ENCODE results near the gene MESD. TPM values are rescaled to one million over a fixed set of nuclear protein-coding genes. Genes with fewer than 3 reads are reported as not detected.
A peak's percentile ranks its signal among the peaks of the same experiment; 100 is the strongest.

MESD gene
- total RNA-seq, 1 experiment from 2014 or later: 21.2 TPM

DNA sequence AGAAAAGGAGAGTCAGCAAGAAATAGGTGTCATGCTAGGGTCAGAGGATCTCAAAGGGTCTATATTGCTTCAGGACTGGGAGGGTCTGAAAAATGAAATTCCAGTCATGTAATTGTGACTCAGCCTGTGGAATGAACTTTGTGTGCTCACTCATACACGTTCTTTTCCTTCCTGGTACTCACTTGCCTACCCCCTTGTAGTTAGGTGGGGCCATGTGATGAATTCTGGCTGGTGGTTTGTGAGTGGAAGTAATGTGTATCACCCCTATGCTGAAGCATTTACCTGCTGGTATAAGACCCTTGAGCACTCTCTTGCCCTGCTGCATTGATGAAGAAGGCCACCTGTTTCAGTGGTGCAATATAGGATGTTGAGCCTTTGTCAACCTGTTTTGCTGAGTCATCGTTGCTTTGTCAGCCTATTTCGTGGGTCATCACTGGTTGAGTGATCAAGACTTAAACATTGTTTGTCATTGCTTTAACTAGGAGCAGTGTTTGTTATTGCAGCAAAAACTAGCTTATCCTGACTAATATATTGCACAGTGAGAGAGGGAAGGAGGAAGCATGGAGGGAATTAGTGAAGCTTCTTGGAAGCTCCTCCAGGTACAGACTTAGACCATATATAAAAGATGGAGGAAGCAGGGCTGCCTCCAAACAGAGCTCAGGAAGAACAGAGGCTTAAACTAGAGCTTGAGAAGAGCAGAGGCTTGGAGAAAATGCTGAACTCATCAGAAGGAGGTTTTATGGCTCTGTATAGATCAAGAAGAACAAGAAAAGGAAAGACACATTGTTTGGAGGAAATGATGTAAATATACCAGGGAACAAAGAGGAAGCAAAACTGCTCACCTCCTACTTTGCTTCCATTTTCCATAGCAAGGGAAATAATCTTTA, 40.0 kb upstream of the MESD start:
- Histone ChIP-seq H3K4me3 (ENCODE audit: low read length) (no peak overlapping the region), H3K79me2 (ENCODE audit: low read length) (no peaks in the 10 kb centered on the region), H3K9ac (ENCODE audit: low read length) (no peak overlapping the region), H3K27me3 (ENCODE audit: low read length) (no peaks in the 10 kb centered on the region), H4K20me1 (ENCODE audit: low read length) (no peaks in the 10 kb centered on the region), H3K4me2 (ENCODE audit: low read length) (no peak overlapping the region), H3K9me3 (ENCODE audit: low read length) (peaks cover 5% of the 10 kb centered on the region; the same call in 1 of the 2 replicates), H3K9me2 (replicated peaks; ENCODE audit: low read length) (no peaks in the 10 kb centered on the region), H2AFZ (ENCODE audit: low read length) (no peak overlapping the region), H3K4me1 (ENCODE audit: insufficient read depth, low read length) (peaks cover 8% of the 10 kb centered on the region; the same call in 1 of the 2 replicates), H3F3A (ENCODE audit: low read length, unreplicated experiment) (no peaks in the 10 kb centered on the region), H3K27ac (ENCODE audit: low read length) (0 out of 2 replicates have a peak overlapping the region, but pooled peaks have one; percentile 4), H3K36me3 (ENCODE audit: low read depth, low read length) (no peaks in the 10 kb centered on the region; the same call in 1 of the 2 replicates)
- intact Hi-C loops (cut with micrococcal nuclease): no loop called here
- DNase-seq (peak; percentile 52), ATAC-seq (peak; percentile 35)
- ChIA-PET CTCF (no interaction called here), POLR2A (ENCODE audit: unreplicated experiment) (no interaction called here)
- TF ChIP-seq EZH2phosphoT487 (IDR thresholded peaks at IDR 0.05; ENCODE audit: borderline replicate concordance, low read length): no peak
- TF ChIP-seq, protein P1, sequence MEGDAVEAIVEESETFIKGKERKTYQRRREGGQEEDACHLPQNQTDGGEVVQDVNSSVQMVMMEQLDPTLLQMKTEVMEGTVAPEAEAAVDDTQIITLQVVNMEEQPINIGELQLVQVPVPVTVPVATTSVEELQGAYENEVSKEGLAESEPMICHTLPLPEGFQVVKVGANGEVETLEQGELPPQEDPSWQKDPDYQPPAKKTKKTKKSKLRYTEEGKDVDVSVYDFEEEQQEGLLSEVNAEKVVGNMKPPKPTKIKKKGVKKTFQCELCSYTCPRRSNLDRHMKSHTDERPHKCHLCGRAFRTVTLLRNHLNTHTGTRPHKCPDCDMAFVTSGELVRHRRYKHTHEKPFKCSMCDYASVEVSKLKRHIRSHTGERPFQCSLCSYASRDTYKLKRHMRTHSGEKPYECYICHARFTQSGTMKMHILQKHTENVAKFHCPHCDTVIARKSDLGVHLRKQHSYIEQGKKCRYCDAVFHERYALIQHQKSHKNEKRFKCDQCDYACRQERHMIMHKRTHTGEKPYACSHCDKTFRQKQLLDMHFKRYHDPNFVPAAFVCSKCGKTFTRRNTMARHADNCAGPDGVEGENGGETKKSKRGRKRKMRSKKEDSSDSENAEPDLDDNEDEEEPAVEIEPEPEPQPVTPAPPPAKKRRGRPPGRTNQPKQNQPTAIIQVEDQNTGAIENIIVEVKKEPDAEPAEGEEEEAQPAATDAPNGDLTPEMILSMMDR (conservative IDR thresholded peaks at IDR 0.05; ENCODE audit: low read depth, low read length): no peak
- TF ChIP-seq EZH2 (IDR thresholded peaks at IDR 0.05; ENCODE audit: low read length, unreplicated experiment): no peak
- no TSS peak for BruUV-seq (replicated peaks)

DNA sequence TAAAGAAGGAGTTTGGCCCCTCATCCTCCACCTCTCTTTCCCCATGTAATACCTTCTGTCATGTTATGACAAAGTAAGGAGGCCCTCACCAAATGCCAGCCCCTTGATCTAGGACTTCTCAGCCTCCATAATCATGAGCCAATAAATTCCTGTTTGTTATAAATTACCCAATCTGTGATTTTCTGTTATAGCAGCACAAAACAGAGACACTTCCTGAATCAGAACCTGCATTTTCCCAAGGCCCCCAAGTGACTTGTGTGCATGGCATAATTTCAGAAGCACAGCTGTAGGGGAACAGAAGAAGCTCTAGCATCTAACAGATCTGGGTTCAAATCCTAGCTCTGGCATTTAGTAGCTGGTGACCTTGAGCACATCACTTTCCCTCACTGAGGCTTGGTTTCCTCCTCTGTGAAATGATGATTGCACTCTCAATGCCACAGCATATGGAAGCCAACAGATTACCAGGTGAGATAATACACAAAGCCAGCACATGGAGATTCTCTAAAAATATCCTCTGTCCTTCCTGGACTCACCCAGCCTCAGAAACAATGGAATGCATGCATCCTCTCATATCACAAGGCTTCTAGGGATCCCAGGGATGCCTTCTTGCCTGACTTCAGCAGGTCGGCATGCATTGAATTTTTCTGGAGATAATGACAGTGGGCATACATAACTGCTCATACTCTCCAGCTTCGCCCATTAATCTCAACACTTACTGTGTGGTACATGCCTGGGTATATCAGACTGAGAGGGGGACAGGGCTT, 37.4 kb upstream of the MESD start:
- Histone ChIP-seq H3K9me3 (ENCODE audit: low read length) (peaks cover 5% of the 10 kb centered on the region; the same call in 1 of the 2 replicates), H3K4me1 (ENCODE audit: insufficient read depth, low read length) (peaks cover 8% of the 10 kb centered on the region; the same call in 1 of the 2 replicates), H4K20me1 (ENCODE audit: low read length) (no peaks in the 10 kb centered on the region), H3K79me2 (ENCODE audit: low read length) (no peaks in the 10 kb centered on the region), H3K9me2 (replicated peaks; ENCODE audit: low read length) (no peaks in the 10 kb centered on the region), H3K4me3 (ENCODE audit: low read length) (no peak overlapping the region), H3K27me3 (ENCODE audit: low read length) (no peaks in the 10 kb centered on the region), H3K27ac (ENCODE audit: low read length) (no peak overlapping the region), H3K36me3 (ENCODE audit: low read depth, low read length) (no peaks in the 10 kb centered on the region; the same call in 1 of the 2 replicates), H3F3A (ENCODE audit: low read length, unreplicated experiment) (no peaks in the 10 kb centered on the region), H3K9ac (ENCODE audit: low read length) (no peak overlapping the region), H3K4me2 (ENCODE audit: low read length) (no peak overlapping the region), H2AFZ (ENCODE audit: low read length) (no peak overlapping the region)
- no peak for TF ChIP-seq EZH2 (IDR thresholded peaks at IDR 0.05; ENCODE audit: low read length, unreplicated experiment)
- TF ChIP-seq EZH2phosphoT487 (IDR thresholded peaks at IDR 0.05; ENCODE audit: borderline replicate concordance, low read length): no peak
- TF ChIP-seq, protein P1 (conservative IDR thresholded peaks at IDR 0.05; ENCODE audit: low read depth, low read length): no peak
- DNase-seq (no peak), ATAC-seq (no peak)
- intact Hi-C loops (cut with micrococcal nuclease): no loop called here
- ChIA-PET CTCF (no interaction called here), POLR2A (ENCODE audit: unreplicated experiment) (no interaction called here)
- no TSS peak for BruUV-seq (replicated peaks)

Measured in PC-3 (cell line).